ENCODE data around the gene JAG2.
A peak's percentile ranks its signal among the peaks of the same experiment; 100 is the strongest.

JAG2 gene

GRCh38 chr14:105181549-105182295 is 13.1 kb upstream of the JAG2 start:
- no peak for DNase-seq

DNA sequence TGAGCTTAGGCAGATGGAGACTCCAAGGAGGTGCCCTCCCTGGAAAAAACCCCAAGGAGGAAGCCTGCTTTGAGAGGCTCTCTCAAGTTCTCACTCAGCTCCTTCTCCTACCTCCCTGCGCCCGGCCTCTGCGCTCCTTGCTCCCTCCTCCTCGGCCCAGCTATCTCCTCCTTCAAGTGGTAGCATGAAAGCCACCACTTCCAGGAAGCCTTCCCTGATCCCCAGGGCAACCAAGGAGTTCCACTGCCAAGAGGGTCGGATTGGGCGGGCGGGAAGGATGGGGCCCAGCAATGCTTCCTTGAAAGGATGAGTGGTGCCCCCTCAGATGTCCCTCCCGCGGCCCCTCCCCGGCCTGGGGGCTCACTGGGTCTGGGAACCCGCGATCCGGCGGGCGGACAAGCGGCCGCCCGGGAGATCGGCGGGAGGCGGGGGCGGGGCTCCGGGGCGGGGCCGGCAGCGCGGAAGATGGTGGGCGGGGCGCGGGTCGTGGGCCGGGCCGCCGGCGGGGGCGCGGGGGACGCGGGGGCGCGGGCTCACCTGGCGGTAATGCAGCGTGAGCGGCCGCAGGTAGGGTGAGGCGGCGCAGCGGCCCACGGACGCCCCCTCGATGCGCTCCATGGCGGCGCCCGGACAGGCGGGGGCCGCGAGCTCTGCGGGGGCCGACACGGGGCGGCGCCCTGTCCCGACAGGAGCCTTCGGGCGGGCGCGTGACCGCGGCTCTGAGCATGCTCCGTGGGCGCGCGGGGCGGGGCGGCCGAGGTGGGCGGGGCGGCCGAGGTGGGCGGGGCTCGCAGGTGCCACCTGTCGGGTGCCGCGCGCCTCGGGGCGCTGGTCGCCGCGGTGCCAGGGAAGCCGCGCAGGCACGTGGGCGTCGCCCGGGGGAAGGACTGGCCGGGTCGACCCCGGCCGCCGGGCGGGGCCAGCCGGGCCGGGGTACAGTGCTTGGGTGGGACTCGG is 12.3 kb upstream of the JAG2 start, which contains the start of gene NUDT14:
TSS of gene NUDT14 (minus strand) at position 721 of the 957 bp plus-strand sequence. CDS start at position 618, 103 bp downstream.
- DNase-seq = peak; percentile 83

DNA sequence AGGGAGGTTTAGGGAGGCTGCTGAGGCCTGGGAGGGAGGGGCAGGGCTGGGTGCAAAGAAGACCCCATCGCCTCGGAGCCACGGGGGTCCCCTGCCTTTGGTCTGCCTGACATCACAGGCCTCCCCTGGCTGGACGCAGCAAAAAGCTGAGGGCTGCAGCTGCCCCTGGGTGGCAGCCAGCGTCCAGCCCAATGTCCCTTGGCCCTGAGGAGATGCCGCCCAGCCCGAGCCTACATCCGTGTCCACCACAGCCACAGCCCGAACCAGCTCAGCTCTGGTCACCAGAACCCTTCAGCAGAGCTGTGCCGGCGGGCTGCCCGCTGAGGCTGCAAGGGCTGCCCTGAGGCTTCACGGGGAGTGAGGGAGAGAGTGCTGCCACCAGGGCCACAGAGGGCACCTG is 10.6 kb upstream of the JAG2 start:
- no peak for DNase-seq

GRCh38 chr14:105178868-105179140 is 10.2 kb upstream of the JAG2 start:
- DNase-seq = no peak

DNA sequence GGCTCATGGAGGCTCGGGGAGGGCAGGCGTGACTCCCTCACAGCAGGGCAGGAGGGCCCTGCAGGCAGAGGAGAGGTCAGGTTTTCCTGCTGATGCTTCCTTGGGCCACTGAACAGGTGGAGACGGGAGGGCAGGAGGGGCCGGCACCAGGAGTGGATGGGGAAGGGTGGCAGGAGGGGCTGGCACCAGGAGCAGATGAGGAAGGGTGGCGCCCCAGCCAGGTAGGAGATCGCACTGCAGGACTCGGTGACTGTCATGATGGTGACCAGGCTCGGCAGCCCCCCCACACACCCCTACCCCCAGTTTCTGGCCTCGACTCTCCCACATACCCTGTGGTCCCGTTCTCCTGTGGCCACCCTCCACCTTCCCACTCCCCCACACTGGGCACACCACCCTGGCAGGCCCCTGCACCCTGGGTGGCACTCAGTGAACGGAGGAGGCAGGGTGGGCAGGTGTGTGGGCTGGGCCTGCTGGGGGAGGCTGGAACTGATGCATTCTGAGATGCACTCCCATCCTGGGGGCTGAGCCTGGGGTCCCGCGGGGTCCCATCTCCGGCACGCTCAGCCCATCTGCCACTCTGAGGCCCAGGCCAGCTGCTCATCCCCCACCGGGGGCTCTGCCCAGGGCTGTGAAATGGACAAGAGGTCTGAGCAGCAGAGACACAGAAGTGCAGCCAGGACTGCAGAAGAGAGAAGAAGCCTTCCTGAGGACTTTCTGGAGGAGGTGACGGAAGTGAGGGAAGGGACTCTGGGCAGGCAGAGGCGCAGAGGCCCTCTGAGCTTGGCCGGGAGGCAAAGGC is 9.7 kb upstream of the JAG2 start:
- no peak for DNase-seq

GRCh38 chr14:105177082-105177481 is 8.5 kb upstream of the JAG2 start:
- no peak for DNase-seq

GRCh38 chr14:105176513-105176912 is 7.9 kb upstream of the JAG2 start:
- no peak for DNase-seq

DNA sequence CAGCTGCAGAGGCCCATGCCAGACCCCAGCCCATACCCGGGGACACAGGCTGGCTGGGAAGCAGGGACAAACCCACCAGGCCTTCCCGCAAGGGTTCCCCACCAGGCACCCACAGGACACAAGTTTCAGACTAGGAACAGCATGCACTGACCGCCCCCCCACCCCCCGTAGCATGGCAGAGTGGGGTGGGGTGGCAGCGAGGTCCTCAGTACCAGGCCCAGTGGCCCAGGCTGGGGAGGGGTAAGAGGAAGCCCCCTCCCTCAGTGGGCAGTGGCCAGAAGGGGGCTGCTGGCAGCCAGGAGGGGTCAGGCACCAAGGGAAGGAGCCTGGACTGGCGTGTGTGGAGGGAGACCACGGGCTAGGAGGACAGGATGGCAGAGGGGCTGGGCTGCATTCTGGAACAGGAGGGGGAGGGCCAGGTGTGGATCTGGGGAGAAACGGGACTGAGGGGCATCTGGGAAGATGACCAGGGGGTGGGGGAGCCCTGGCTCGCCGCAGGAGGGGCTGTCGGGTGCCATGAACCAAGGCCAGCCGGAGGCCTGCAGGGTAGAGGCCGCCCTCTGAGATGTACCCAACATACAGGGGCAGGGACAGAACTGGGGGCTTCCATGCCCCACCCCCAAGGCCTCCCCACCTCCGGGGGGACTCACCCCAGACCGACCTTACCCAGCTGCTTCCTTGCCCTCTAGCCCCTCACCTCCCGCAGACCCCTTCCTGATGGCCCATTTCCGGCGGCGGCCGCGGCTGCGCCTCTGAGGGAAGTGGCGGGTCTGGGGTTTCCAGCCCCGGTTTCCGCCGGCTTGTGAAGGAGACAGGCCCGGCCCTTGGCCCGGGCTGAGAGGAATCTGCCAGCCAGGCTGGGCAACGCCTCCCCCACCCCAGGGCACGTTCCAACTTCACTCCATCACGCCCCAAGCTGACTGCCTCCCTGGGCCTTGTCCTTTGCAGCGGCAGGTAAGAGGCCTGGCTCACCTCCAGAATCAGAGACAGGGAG is 5.6 kb upstream of the JAG2 start:
- peak; percentile 45 for DNase-seq

DNA sequence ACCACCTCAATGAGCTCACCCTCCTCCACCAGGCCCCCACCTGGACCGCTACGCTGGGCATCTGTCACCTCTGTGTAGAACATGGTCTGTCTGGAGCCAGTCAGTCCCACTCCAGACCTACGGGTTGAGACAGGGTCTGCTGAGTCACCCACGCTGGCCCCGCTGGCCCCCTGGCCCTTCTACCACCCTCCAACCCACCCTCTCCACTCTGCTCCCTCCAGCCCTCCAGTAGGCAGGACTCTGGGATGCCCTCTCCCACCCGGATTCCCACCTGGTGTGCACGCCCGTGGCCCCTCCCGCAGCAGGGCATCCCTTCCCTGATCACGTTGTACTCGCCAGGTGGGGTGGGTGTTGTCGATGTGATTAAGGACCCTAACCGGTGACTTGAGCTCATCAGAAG is 4.6 kb upstream of the JAG2 start:
- no peak for DNase-seq

DNA sequence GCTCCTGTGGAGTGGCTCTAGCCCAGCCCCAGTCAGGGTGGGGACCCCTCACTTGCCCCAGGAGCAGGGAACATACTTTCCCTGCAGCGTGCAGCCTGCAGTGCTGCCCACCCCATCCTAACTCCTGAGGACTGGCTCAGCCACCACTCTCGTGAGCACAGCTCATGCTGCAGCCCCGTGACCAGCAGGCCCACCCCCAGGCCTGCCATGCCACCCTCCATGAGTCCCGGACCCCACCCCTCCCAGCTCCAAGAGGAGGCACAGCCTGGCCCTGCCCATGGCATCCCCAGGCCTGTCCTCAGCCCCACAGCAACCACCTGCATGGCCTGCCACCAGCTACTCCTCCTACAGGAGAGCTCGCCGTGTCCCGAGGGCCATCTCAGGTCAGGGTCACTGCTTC is 3.9 kb upstream of the JAG2 start:
- no peak for DNase-seq

GRCh38 chr14:105171004-105171673 is 2.6 kb upstream of the JAG2 start:
- no peak for DNase-seq

- DNase-seq = no peak
Measured at GRCh38 chr14:105169776-105170655, 1.4 kb upstream of the JAG2 start.

DNA sequence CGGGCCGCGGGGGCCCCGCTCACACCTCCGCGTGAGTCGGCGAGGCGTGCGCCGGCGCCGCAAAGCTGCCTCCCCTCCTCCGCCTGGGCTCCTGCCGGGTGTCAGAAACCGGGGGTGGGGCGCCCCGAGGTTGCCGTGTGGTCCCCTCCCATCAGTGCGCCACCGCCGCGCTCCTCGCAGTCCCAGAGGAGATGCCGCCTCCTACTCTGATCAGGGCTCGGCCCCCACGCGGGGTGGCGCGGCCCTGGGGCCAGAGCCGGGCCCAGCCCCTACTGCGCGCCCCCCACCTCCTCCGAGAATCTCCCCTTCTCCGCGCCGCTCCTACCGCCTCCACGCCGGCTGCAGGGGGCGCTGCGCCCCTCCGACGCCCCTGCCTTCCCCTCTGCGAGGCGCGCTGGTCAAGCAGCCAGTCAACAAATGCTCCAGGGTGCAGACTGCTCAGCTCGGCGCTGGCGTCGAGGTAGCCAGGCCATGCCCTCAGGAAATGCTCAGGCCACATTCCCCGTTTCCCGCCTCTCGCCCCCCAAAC is 467 bp upstream of the JAG2 start:
- peak; percentile 47 for DNase-seq

- no peak for DNase-seq
Measured at GRCh38 chr14:105168093-105168420, 519 bp downstream of the JAG2 start.

- no peak for DNase-seq
Measured at GRCh38 chr14:105167303-105168092, 1.1 kb downstream of the JAG2 start.

GRCh38 chr14:105166571-105167302 is 1.8 kb downstream of the JAG2 start:
- no peak for DNase-seq

DNA sequence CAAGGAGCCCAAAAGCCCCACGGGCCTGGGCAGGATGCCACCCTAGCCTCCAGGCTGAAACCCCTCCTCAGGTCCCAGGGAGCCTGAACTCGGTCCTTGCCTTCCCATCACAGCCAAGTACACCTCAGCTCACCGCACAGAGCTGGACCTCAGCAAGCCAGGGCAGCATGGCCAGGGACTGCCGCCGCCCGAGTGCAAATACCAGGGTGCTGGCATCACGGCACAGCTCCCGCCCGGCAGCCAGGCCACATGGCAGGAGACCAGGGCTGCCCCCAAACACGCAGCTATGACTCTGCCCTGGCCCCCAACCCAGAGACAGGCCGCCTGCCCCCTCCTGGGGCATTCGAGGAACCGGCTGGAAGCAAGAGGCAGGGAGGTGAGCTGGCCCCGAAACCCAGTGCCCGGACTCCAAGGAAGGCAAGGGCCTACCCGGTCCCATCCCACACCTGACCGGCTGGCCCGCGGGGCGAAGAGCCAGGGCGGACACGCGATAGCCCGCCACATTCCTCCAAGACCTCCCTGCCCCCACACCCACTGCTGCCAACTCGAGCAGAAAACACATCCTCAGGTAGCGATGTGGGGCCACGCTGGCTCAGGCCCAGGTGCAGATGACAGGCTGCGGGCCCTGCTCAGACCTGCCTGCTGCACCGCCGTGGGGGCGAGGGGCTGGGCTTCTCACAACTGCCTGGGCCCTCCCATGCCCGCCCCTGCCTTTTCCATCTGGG is 2.7 kb downstream of the JAG2 start:
- DNase-seq = no peak

- DNase-seq = no peak
Measured at GRCh38 chr14:105165134-105165704, 3.4 kb downstream of the JAG2 start.

Data from activated naive CD4-positive, alpha-beta T cell treated with Interleukin-2 at 50 U/mL for 16 hours (primary cell).